PC-3 (cell line): ENCODE results near the gene NOTCH1.

Experiments used
- CTCF ChIP-seq: fragments of 300-600 bp; sonication (generic); conservative IDR thresholded peaks from 2 replicates; pipeline ENCODE4 v1.5.1; 2017; ENCODE audit warnings: antibody characterized with exemption, low read depth, mild to moderate bottlenecking, low read length
- EZH2 ChIP-seq: fragments of 300-600 bp; sonication (generic); IDR thresholded peaks from one replicate; pipeline ENCODE4 v1.6.1; 2017; ENCODE audit warnings: antibody characterized with exemption, mild to moderate bottlenecking, low read length; ENCODE audit not compliant: unreplicated experiment
- EZH2phosphoT487 ChIP-seq: fragments of 300-600 bp; sonication (generic); IDR thresholded peaks from 2 replicates; pipeline ENCODE4 v1.6.1; 2018; ENCODE audit warnings: mild to moderate bottlenecking, antibody characterized with exemption, low read length, borderline replicate concordance

GRCh38 chr9:136506425-136506824 is 39.4 kb downstream of the NOTCH1 start:
- TF ChIP-seq EZH2 (no peak), CTCF (no peak), EZH2phosphoT487 (no peak)
